Cortex of kidney (tissue), 1 donor: Measurements from ENCODE around the gene TTC7B.
"Not testable (repeated sequence)": the region's sequence is repeated elsewhere in the genome, so short reads cannot be mapped to it uniquely, and the experiment has no call there.

Experiments used
- DNase-seq: peaks from one replicate; lab custom pipeline; 2025; lab: John Stamatoyannopoulos, UW

Gene TTC7B

DNA sequence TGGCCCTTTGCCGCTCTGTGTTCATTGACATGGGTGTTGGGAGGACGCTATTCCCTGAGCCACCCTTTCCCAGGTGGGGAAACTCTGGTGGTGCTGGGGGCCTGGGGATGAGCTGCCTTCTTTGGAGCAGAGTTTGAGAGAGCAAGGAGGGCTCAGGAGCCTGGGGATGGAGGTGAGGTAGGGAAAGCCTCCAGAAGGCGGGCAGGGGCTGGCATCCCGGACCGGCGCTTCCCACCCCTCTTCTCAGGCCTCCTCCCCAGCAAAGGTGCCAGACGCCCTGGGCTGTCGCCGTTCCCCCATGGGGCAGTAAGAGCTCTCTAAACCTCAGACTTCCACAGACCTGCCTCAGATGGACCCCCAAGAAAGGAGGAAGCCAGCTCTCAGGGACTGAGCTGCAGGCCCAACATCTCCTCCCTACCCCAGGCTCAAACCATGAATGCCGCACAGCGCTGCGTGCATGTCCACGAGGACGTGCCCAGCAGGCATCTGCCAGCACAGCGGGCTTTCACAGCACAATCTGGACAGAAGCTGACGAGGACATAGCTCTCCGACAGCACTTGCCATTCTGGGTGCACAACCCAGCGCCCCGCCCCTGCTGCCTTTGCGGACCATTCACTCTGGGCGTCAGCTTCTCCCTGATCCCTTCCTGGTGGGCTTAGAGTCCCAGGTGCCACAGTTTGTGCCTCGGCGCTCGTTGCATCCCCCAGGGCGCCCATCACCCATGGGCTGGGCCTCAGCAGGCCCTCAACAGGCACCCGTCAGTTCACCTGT, 14.9 kb upstream of the TTC7B start:
- DNase-seq = no peak

DNA sequence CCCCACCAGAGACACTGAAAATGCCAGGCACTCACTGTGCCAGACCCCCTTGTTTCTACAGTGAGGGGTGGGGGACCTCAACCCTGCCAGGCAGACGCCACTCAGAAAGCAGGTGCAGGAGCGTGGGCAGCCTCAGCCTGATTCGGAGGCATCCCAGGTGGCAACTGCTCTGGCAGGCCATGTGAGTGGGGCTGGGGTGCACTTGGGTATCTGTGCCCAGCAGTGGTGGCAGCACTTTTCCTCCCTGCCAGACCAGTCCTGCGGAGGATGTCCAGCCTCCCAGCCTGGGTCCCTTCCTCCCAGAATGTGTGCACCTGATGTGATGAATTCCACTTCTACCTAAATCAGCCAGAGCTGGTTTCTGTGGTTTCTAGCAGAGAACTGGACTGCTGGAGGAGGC, 13.4 kb upstream of the TTC7B start:
- no peak for DNase-seq

DNA sequence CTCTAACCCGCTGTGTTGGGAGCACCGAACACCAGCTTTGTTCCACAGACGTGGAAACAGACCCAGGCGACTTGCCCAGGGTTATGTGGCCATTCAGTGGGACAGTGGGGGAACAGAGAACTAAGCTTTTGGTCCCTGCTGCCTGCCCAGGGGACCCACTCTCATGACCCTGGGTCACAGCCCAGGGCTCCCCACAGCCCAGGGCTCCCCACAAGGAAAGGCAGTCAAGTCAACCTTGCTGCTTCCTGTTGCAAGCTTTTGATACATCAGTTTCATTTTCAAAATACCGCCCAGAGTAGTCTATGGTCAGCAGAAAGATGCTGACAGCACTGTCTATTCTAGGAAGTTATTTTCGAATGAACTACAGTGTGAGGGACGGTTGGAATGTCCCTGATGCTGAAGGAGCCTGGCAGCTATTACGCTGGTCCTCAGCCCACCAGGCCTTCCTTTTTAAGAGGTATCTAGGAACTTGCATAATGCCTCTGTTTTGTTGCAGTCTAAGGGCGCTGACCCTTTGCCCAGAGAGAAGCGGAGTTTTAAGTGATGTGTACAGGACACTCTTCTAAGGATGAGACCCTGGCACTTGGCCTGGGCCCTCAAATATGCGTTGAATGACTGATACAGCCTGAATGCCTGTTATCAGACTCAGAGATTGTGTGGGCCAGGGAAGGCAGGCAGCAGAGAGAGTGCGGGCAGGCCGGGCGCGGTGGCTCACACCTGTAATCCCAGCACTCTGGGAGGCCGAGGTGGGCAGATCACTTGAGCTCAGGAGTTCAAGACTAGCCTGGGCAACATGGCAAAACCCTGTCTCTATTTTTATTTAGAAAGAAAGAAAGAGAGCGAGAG, 12.6 kb upstream of the TTC7B start:
- no peak for DNase-seq

DNA sequence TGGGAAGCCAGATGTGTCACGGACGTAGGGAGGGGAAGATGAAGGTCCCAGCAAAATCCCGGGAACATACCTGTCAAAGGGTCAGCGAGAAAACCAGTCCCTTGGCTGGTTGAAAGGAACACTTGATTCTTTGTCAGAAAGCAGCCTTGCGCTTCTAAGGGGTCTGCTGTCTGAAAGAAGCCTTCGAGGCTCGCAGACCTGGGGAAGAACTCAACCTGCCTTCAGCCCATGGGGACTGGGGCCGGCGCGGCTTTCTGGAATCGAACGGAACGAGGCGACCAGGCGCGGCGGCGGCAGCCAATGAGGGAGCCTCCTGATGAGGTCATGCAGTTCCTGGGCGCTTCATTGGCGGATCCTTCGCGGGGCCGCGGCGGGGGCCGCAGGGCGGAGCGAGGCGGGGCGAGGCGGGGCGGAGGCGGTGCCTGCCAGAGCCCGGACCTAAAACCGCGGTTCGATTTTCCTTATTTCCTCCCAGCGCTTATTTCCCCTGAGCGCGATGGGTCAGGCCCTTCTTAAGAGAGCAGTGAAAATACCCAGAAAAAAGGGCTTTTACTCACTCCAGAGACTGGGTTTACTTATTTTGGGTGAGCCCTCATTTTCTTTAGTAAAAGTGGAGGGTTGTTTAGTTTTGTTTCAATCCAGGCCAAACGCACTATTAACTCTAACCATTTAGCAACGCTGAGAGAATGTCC, 11.8 kb upstream of the TTC7B start:
- DNase-seq = peak; percentile 61

DNA sequence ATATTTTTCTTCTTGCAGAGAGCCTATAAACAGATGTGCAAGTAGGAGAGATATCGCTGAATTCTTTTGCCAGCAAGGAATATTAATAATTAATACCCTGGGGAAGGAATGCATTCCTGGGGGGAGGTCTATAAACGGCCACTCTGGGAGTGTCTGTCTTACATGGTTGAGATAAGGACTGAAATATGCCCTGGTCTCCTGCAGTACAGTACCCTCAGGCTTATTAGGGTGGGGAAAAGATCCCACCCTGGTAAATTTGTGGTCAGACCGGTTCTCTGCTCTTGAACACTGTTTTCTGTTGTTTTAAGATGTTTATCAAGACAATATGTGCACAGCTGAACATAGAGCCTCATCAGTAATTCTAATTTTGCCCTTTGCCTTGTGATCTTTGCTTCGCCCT, 7.3 kb upstream of the TTC7B start:
- not testable (repeated sequence) for DNase-seq

DNA sequence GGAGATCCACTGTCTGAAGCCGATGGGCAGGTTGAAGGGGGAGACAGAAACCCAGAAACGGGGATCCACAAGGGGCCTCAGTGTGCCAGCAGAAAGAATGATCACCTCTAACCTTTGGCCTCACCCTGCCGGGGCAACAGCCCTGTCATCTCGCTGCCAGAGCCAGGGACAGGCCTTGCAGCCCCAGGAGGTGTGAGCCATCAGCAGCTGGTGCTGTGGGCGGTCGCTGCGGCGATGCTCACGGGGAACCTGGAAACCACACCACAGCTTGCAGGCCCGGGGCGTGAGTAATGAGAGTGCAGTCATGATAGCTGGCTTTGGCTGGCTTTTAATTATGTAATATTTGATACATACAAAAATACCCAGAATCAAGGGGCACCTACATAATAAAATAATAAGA, 4.7 kb upstream of the TTC7B start:
- no peak for DNase-seq

DNA sequence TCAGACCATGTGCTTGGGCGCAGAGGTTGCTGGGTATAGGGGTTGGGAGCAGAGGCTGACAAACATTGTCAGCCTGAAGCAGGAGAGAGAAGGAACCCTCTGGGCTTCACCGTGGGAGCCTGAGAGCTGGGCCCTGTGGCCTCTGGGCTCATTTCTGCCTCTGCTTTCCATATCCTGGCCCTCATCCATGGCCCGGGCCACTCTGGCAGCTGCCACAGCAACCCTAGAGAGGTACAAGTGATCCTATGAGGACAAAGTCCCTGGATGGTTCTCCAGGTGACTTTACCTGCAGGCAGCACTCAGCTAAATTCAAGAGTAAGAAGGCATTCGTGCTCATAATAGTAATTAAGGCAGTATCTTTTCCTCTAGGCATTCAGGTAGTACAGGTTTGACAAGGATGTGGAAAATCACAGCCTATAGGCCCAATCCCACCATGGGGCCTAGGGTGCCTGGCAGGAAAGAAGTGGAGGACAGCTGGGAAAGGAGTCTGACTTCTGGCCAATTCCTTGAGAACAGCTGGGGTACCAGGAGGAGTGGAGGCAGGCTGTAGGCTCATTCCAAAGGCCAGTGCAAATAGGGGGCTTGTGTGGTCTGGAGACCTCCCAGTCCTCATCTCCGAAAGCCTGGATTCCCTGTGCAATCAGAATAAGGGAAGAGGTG, 3.6 kb upstream of the TTC7B start:
- no peak for DNase-seq

DNA sequence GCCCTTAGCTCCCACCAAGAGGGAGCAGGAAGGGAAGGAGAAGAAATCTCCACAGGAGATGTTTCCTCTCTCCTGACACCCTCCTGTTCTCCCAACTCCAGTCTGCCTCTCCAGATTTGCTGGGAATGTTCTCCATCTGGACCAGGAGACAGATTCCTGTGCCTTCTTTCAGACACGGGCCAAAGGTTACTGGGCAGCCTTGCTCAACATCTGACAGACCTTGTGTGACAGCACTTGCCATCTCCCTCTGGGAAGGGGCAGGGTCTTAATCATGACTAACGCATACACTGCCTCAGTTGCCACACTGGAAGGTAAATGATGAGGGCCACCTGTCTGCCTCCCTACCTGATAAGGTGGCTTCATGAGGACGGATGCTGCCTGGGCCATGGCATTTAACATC, 2.5 kb upstream of the TTC7B start:
- DNase-seq = no peak

DNA sequence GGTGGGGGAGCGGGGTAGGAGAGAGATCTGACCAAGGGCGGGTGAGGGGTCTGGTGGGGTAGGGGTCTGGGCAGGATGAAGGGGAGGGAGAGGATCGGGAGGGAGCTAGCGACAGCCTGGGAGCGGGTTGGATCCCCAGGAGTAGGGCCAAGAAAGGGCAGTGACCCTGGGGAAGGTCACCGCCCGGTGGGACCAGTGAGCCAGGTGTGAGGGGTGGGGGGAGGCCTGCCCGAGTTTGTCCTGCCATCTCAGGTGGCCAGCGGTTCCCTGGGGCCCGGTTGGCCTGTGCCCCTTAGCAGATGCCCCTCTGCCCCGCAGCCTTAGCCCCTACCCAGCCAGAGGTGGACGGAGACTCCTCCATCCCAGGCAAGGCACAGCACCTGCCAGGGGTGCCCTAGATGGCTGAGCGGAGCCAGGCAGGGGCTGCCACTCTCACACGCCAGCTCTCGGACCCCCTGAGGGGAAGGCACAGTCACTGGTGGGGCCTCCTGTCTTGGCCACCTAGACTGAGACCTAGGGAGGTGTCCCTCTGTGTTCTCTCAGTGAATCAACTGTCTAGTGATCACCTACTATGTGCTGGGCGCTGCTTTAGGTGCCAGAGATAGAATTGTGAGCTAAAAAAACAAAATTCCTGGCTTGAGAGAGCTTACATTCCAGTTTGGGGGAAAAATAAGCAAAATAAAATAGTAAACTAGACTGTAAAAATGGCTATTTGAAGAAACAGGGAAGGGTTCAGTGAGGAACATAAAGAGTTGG, 629 bp upstream of the TTC7B start:
- no peak for DNase-seq

DNA sequence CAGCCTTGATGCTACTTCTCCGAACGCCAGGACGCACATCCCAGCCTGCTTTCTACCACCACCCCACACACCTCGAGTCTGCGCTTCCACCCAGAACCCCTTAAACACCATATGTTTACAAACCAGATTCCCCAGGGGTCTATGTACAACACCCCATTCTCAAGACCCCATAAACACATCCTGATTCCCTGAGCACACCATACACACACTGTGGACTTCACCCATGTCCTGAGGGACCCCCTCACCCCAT, 733 bp downstream of the TTC7B start:
- no peak for DNase-seq

DNA sequence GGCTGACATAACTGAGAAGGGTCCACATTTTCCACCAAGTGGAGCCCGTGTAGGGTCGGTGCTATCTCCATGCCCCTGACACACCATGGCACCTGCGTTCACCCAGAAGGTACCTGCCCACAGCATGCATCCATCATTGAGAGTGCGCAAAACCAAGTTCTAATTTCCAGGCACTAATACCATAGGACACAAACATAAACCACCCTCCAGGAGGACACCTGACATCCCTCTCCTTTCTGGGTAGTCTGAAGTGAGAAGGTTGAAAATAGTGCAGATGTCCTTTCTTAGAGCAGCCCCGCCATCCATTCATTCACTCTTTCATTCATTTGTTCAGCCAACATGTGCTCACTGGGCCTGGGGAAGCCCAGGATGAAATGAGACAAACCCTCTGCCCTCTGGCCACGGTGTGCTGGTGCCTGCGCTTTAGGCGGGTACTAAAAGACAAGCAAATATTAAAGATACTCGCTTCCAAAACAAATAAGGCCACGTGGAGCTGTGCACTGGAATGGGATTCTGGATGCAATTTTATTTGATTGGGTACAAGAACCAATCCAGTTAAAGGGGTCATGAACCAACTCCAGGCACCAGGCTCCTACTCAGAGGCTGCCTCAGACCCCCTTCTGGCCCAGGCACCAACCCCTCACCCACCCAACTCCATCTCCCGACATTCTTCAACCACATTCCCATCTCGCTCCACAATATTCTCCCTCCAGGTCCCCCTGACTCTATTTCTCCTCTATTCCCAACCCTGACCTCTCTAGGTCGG, 1.2 kb downstream of the TTC7B start:
- DNase-seq = no peak

DNA sequence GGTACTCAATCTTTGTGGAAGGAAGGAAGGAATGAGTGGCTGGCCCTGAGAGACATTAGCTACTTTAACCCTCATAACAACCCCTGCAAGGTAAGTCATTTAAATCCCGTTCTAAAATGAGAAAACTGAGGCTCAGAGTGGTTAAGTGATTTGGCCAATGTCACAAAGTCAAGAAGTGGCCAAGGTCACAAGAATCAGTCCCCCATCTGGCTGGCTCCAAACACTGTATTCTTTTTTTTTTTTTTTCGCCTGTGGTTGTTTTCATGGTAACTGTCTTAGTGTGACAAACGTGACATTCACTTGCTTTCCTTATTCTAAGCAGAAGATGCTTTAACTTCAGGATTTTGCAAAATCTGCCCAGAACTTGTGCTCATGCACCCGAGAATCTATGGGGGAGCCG, 2.8 kb downstream of the TTC7B start:
- DNase-seq = no peak

DNA sequence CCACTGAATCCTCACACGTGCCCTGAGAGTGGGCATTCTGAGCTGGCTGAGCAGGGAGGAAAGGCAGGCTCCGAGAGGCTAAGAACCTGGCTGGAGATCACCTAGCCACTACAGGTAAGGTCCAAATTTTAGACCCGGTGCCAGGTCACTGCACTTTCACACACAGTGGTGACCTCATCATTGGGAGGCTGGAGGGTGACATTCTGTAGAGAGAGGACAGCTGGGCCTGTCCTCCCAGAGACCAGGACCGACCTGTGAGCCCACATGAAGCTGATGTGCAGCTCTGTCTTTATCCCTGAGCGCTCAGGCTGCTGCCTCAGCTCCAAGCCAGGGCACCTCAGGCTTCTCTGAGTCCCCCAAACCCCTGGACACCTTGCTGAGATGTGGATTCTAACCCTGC, 4.1 kb downstream of the TTC7B start:
- DNase-seq = no peak

DNA sequence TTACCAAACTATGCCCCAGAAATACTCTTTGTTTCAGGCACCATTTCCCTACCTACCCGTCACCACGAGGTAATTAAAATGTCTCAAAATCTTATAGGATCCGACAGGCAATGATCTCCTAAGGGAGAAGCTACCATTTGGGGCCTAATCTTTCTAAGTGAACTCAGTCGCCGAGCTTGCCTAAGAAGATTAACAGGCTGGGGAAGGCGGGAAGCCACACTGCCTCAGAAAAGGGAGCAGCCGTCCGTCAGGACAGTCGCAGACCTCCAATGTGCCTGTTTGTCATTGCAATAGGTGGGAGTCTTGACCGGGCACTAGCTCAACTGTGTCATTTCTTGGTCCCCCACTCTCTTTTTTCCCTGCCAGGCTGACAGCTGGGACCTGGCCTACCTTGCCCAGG, 4.6 kb downstream of the TTC7B start:
- DNase-seq = no peak

DNA sequence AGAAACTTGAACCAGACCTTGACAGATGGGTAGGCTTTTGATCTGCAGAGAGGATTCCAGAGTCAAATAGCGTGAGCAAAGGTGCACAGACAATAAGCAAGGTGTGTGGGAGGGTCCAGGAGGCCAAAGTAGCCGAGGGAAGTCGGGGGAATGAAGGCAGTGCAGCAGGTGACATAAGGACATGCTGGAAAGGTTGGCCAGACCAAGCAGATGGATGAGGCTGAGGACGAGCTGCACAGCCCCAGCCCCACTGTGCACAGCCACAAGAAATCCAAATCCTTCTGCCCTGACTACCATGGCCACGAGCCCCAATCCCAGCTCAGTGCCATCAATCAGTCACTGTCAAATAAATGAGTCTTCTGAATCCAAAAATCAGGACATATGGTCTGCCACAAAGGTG, 5.4 kb downstream of the TTC7B start:
- no peak for DNase-seq

DNA sequence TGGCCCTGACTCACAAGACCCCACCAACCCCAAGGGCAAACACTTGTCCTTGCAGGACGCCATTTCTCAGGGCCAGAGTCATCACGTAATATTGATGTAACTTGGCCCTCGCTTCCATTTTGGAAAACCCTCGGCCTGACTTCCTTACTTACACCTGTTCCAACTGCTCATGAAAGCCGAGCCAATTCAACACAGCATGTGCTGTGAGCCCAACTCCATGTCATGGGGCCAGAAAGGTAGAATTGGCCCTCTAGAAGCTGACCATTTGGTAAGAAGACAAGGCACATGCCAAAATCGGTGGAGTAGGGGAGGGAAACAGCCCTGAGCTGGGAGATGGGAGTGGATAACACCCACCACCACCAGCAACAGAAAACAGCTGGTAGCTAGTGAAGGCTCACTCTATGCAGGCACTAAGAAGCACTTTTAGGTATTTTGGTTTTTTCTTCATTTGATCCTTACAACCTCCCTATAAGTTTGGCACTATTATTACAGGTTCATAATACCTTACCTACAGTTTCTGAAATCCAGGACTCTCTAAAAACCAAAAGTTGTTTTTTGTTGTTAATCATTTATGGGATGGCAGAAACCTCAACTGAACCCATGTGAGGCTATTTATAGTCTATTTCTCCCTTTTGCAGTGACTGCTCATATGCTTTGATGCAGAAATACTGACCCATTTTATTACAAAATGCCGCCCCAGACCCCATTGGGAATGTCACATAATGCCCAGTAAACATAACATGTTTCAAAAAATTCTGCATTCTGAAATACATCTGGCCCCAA, 6.5 kb downstream of the TTC7B start:
- no peak for DNase-seq

DNA sequence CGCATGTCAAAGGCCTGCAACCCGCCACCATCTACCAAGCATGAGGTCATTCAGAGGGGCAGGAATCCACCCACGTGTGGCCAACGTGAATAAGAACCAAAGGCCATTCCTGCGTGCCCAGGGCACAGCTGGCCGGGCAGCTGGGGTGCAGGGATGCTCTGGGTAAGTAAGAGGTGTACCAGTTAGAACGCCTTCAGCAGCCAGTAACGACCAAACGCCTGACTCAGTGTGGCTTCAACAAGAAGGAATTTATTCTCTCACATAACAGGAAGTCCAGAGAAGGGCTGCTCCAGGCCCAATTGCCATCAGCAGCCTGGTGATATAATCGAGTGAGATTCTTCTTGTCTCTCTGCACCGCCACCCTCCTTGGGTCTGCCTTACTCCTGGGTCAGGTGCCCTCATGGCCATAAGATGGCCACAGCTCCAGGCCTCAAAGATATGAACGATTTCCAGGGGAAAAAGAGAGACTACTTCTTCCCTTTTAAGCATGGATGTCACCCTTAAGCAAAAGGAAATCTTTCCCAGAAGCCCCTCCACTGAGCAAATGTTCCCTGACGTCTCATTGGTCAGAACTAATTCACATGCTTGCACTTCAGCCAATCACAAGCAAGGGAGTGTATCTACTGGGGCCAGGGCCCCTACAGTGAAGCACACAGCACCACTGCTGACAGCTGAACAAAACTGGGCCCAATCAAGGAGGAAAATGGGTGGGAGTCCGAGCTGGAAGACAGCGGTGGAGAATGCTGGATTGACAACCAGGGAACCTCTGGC, 7.3 kb downstream of the TTC7B start:
- DNase-seq = no peak

DNA sequence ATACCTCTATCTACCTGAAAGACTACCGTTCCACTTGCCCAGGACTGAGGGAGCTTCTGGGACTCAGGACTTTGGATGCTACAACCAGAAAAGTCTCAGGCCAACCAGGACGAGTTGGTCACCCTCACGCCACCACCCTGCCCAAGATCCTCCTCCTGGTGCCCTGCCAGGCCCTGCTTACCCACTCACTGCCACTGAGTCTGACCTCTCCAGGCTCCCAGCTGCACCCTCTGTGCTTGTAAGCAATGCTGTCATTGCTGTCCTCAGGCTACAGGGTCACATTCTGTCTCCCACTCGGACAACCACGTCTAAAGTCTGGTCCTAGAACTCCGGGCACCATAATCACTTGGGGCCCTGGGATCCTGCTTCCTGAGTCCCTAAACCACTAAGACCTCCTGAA, 9.2 kb downstream of the TTC7B start:
- DNase-seq = no peak

DNA sequence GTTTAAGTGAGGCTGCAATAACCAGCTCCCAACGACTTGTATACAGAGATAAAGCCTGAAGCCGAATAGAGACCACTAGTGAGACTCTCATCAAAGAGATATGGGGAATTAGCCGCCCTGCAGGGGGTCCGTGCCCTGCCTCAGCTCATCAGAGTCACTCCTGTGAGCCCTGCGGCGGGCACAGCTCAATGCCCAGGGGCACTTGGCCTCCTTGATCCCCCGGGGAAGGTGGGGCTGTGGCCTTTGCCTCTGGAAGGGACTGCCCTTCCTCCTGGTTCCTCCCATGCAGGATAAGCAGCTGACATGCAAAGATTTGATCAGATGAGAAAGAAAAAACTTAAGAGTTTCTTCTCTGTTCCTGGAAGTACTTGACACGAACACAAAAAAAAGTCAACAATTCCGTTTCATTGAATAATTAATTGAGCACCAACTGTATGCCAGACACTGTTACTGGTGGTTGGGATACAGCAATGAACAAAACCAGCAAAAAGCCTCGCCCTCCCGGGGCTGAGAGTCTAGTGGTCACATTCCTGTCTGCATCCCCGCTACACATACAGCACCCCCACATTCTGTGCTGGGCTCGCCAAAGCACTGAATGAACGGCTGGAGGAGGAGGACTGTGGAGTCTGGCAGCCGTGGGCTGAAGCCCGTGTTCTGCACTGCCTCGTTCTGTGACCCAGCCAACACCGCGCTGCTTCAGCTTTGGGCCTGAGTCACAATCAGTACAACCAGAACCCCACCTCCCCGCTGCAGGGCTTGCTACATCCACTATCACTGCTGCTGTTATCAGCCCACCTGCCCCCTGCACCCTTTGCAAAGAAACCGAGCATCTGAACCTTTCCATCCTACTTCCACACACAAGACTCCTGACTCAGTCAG, 10.3 kb downstream of the TTC7B start:
- no peak for DNase-seq
